Endothelial cell of umbilical vein (primary cell): ENCODE results near the gene IL10RA.

ENCODE experiments used
- CTCF ChIP-seq, 2 donors: IDR thresholded peaks; 1 replicate in 1 of 2; 2 replicates in 1 of 2; pipeline ENCODE4 v1.5.1; 2011; ENCODE audit warnings: low read length in 2 of 2, mild to moderate bottlenecking in 2 of 2, moderate library complexity in 2 of 2, control low read depth in 1 of 2, inconsistent platforms in 1 of 2, low read depth in 1 of 2; ENCODE audit not compliant: insufficient read depth in 1 of 2; ENCODE audit errors: extremely low read depth in 1 of 2
- EZH2 ChIP-seq: IDR thresholded peaks from 2 replicates; pipeline ENCODE4 v1.6.1; 2012; ENCODE audit warnings: borderline replicate concordance, low read depth, mild to moderate bottlenecking, moderate library complexity, low read length, inconsistent platforms; ENCODE audit not compliant: severe bottlenecking
- MAX ChIP-seq: IDR thresholded peaks from 2 replicates; pipeline ENCODE4 v1.6.1; 2011; ENCODE audit not compliant: insufficient read depth, insufficient read length
- POLR2A ChIP-seq: IDR thresholded peaks from 2 replicates; pipeline ENCODE4 v1.6.1; 2012; ENCODE audit warnings: low read depth, mild to moderate bottlenecking, control low read depth, low read length
- POLR2AphosphoS5 ChIP-seq: IDR thresholded peaks from 2 replicates; pipeline ENCODE4 v1.6.1; 2012; ENCODE audit warnings: low read depth, mild to moderate bottlenecking, control low read depth, low read length, moderate library complexity; ENCODE audit not compliant: insufficient read depth

GRCh38 chr11:117989351-117990102, 3.3 kb downstream of the IL10RA start:
- TF ChIP-seq POLR2A (no peak), CTCF (IDR thresholded peaks at IDR 0.05; ENCODE audit: extremely low read depth in 1 of 2, insufficient read depth in 1 of 2, low read depth in 1 of 2, low read length in 2 of 2) (no peak), EZH2 (no peak), POLR2AphosphoS5 (no peak), MAX (no peak)
